IMR-90 (cell line): ENCODE results near the gene PNPLA5. TPM values are rescaled to one million over a fixed set of nuclear protein-coding genes. Genes with fewer than 3 reads are reported as not detected.

Experiments used
- ATAC-seq: fragments of 200-7000 bp; cut with Tn5 transposase; 2 replicates; pipeline ENCODE4 v1.9.1; 2020; ENCODE audit warnings: low read depth, mild to moderate bottlenecking, moderate library complexity
- BruUV-seq: library from RNA; stranded (reverse); fragments of 400-500 nt; replicated peaks from 2 replicates; lab custom pipeline; 2021; lab: Mats Ljungman, UMichigan
- CTCF ChIA-PET: fragments of 300-600 bp; formaldehyde crosslinking; extraction: SDS; loops from one replicate; lab custom pipeline; 2021; ENCODE audit warnings: antibody characterized with exemption; lab: Yijun Ruan, JAX
- POLR2A ChIA-PET: fragments of 300-600 bp; sonication (Branson Sonifier 250); formaldehyde crosslinking; loops from one replicate; lab custom pipeline; 2022; ENCODE audit warnings: antibody characterized with exemption; ENCODE audit not compliant: unreplicated experiment; lab: Charles Lee
- DNase-seq: peaks from one replicate; pipeline ENCODE4 v3.0.0; 2013
- H2AFZ ChIP-seq: replicated peaks from 2 replicates; pipeline ENCODE3; 2013; ENCODE audit warnings: low read length, mild to moderate bottlenecking; ENCODE audit not compliant: poor library complexity
- H2AK5ac ChIP-seq: 2 replicates; pipeline ENCODE4 v1.6.1; 2013; ENCODE audit warnings: low read depth, low read length, inconsistent platforms
- H2AK9ac ChIP-seq: replicated peaks from 2 replicates; pipeline ENCODE3; 2013; ENCODE audit warnings: mild to moderate bottlenecking, low read depth, low read length, moderate library complexity; ENCODE audit not compliant: poor library complexity
- H2BK120ac ChIP-seq: 2 replicates; pipeline ENCODE4 v1.6.1; 2013; ENCODE audit warnings: low read depth, low read length, inconsistent platforms
- H2BK15ac ChIP-seq: 3 replicates; pipeline ENCODE4 v1.6.1; 2013; ENCODE audit warnings: low read depth, low read length, inconsistent platforms
- H2BK20ac ChIP-seq: 2 replicates; pipeline ENCODE4 v1.6.1; 2013; ENCODE audit warnings: low read depth, mild to moderate bottlenecking, inconsistent platforms, low read length, moderate library complexity
- H2BK5ac ChIP-seq: 2 replicates; pipeline ENCODE4 v1.6.1; 2013; ENCODE audit warnings: mild to moderate bottlenecking, low read depth, low read length, inconsistent platforms; ENCODE audit not compliant: poor library complexity, severe bottlenecking
- H3K14ac ChIP-seq: replicated peaks from 2 replicates; pipeline ENCODE4 v1.6.1; 2013; ENCODE audit warnings: low read depth, low read length, inconsistent platforms
- H3K18ac ChIP-seq: 2 replicates; pipeline ENCODE4 v1.6.1; 2013; ENCODE audit warnings: low read depth, low read length, control low read depth
- H3K23ac ChIP-seq: 2 replicates; pipeline ENCODE4 v1.6.1; 2013; ENCODE audit warnings: low read depth, low read length, inconsistent platforms
- H3K27ac ChIP-seq: 2 replicates; pipeline ENCODE4 v1.5.1; 2013; ENCODE audit warnings: mild to moderate bottlenecking, control low read depth, low read length; ENCODE audit not compliant: insufficient read depth
- H3K27me3 ChIP-seq: 2 replicates; pipeline ENCODE4 v1.6.1; 2013; ENCODE audit warnings: low read length; ENCODE audit not compliant: control insufficient read depth, insufficient read depth
- H3K36me3 ChIP-seq: 2 replicates; pipeline ENCODE4 v1.6.1; 2013; ENCODE audit warnings: low read length, mixed read lengths; ENCODE audit not compliant: control insufficient read depth, insufficient read depth
- H3K4ac ChIP-seq: 2 replicates; pipeline ENCODE4 v1.6.1; 2013; ENCODE audit warnings: low read depth, low read length, inconsistent platforms
- H3K4me1 ChIP-seq: 2 replicates; pipeline ENCODE4 v1.6.1; 2013; ENCODE audit warnings: low read length, mixed read lengths; ENCODE audit not compliant: control insufficient read depth, insufficient read depth
- H3K4me2 ChIP-seq: 2 replicates; pipeline ENCODE4 v1.6.1; 2013; ENCODE audit warnings: low read depth, mild to moderate bottlenecking, control low read depth, low read length, moderate library complexity
- H3K4me3 ChIP-seq: 2 replicates; pipeline ENCODE4 v1.5.1; 2013; ENCODE audit warnings: low read depth, mild to moderate bottlenecking, control low read depth, low read length, moderate library complexity; ENCODE audit not compliant: insufficient read depth
- H3K56ac ChIP-seq: 2 replicates; pipeline ENCODE4 v1.6.1; 2013; ENCODE audit warnings: low read length, inconsistent platforms; ENCODE audit not compliant: insufficient read depth; ENCODE audit errors: extremely low read depth
- H3K79me1 ChIP-seq, 2 experiments: 2 replicates each; pipeline ENCODE4 v1.6.1; 2013; ENCODE audit warnings: low read length in 2 of 2, inconsistent platforms in 1 of 2, low read depth in 1 of 2
- H3K9ac ChIP-seq: 2 replicates; pipeline ENCODE4 v1.6.1; 2013; ENCODE audit warnings: low read depth, low read length, control low read depth
- H3K9me1 ChIP-seq: 2 replicates; pipeline ENCODE4 v1.6.1; 2013; ENCODE audit warnings: low read length, inconsistent platforms; ENCODE audit not compliant: insufficient read depth
- H3K9me3 ChIP-seq: 2 replicates; pipeline ENCODE4 v1.6.1; 2013; ENCODE audit warnings: low read length; ENCODE audit not compliant: control insufficient read depth, insufficient read depth
- H4K20me1 ChIP-seq: 2 replicates; pipeline ENCODE4 v1.6.1; 2013; ENCODE audit warnings: low read length, inconsistent platforms; ENCODE audit not compliant: insufficient read depth
- H4K5ac ChIP-seq: 2 replicates; pipeline ENCODE4 v1.6.1; 2013; ENCODE audit warnings: mild to moderate bottlenecking, low read depth, low read length, control low read depth
- H4K8ac ChIP-seq, 2 experiments: 2 replicates each; pipeline ENCODE4 v1.6.1; 2013; ENCODE audit warnings: low read depth in 2 of 2, low read length in 2 of 2, control low read depth in 1 of 2, inconsistent platforms in 1 of 2
- H4K91ac ChIP-seq: 2 replicates; pipeline ENCODE4 v1.6.1; 2013; ENCODE audit warnings: low read depth, low read length, inconsistent platforms; ENCODE audit not compliant: insufficient read depth
- MAFK ChIP-seq: IDR thresholded peaks from 2 replicates; pipeline ENCODE4 v1.6.1; 2012; ENCODE audit warnings: low read depth, low read length, improper control_type of control experiment
- POLR2A ChIP-seq: IDR thresholded peaks from 2 replicates; pipeline ENCODE4 v1.6.1; 2012; ENCODE audit warnings: mild to moderate bottlenecking, low read depth, low read length
- RCOR1 ChIP-seq: IDR thresholded peaks from 2 replicates; pipeline ENCODE4 v1.6.1; 2012; ENCODE audit warnings: mild to moderate bottlenecking, low read length, improper control_type of control experiment; ENCODE audit not compliant: insufficient replicate concordance
- WGBS, 2 experiments: methylation state at CpG; one replicate each; pipeline versions ENCODE4 v1.1.5 to v1.1.7; 2013; ENCODE audit warnings: missing lambda C conversion rate in 2 of 2; ENCODE audit not compliant: insufficient read length in 1 of 2; ENCODE audit errors: extremely low coverage in 2 of 2; 5-methylcytosine and 5-hydroxymethylcytosine counted together
- dilution Hi-C: fragments of 300-500 bp; cut with HindIII; formaldehyde crosslinking; loops from one replicate; pipeline ENCODE4 v1.14.3; 2018; ENCODE audit warnings: low sequenced_read_pairs; ENCODE audit not compliant: unreplicated experiment
- in situ Hi-C: fragments of 300-500 bp; cut with MboI; formaldehyde crosslinking; loops from 3 replicates; pipeline ENCODE4 v1.14.3; 2019; ENCODE audit warnings: low sequenced_read_pairs, inconsistent platforms, mixed read lengths
- intact Hi-C: fragments of 100-400 bp; cut with micrococcal nuclease; formaldehyde crosslinking; loops from 2 replicates; pipeline ENCODE4 v1.10.0; 2022
- polyA plus RNA-seq, 3 experiments: library from polyadenylated mRNA; depleted of rRNA; stranded (reverse); fragments of >200 nt; gene quantifications; 2 replicates each; pipeline ENCODE4 v1.2.3, GENCODE V29; 2012; ENCODE audit warnings: low replicate concordance in 1 of 3
- total RNA-seq: library from RNA; depleted of rRNA; stranded (reverse); fragments of >200 nt; gene quantifications from 2 replicates; pipeline ENCODE4 v1.2.3, GENCODE V29; 2012

The PNPLA5 gene
- total and polyA plus RNA-seq, 2 of the 4 experiments (the other 2 are of a cell fraction), result 0.18 to 0.44 TPM

- H3K79me1 ChIP-seq, result no peaks in the 10 kb centered on the region
- no peak overlapping the region for H3K14ac ChIP-seq
- H3K27ac ChIP-seq, result no peak overlapping the region
- no peaks in the 10 kb centered on the region for H3K36me3 ChIP-seq
- TF ChIP-seq MAFK (peak; percentile 69), RCOR1 (peak; percentile 50), POLR2A (no peak)
- in situ Hi-C loops (no loop called here), intact Hi-C loops (no loop called here), dilution Hi-C loops (no loop called here)
- no peak overlapping the region for H3K23ac ChIP-seq
- H2BK20ac ChIP-seq, result no peak overlapping the region
- no peaks in the 10 kb centered on the region for H3K9me3 ChIP-seq
- no peaks in the 10 kb centered on the region for H4K20me1 ChIP-seq
- no peak overlapping the region for H2BK120ac ChIP-seq
- H4K5ac ChIP-seq, result no peak overlapping the region
- no peak overlapping the region for H2AFZ ChIP-seq
- CTCF ChIA-PET, result interaction anchor here (0.6 to 0.9 kb wide), 2 partner anchors 9 to 52 kb away, joined by 4 read pairs; no protein-coding TSS in a partner anchor
- no CpG with 5 or more reads among the region's 11 CpGs for WGBS, 2 experiments
- no peaks in the 10 kb centered on the region for H3K4me1 ChIP-seq
- no TSS peak for BruUV-seq
- H3K9ac ChIP-seq, result no peak overlapping the region
- no peaks in the 10 kb centered on the region for H3K9me1 ChIP-seq
- no peak overlapping the region for H2BK15ac ChIP-seq
- no peak overlapping the region for H2AK5ac ChIP-seq
- no peak overlapping the region for H4K91ac ChIP-seq
- H3K4me2 ChIP-seq, result no peak overlapping the region
- no peak overlapping the region for H4K8ac ChIP-seq
- H2AK9ac ChIP-seq, result no peak overlapping the region
- POLR2A ChIA-PET, result no interaction called here
- no peak overlapping the region for H3K4me3 ChIP-seq
- DNase-seq (peak; percentile 73), ATAC-seq (peak; percentile 99)
- H2BK5ac ChIP-seq, result no peak overlapping the region
- H3K4ac ChIP-seq, result no peak overlapping the region
- H3K18ac ChIP-seq, result no peak overlapping the region
- H3K27me3 ChIP-seq, result peaks cover 3% of the 10 kb centered on the region
- H3K56ac ChIP-seq, result no peak overlapping the region
These were observed 23.8 kb downstream of the PNPLA5 start for GRCh38 chr22:43867839-43868635.
